HG02642 (cell line): ENCODE data around the gene SRXN1.
"Not testable (repeated sequence)": the region's sequence is repeated elsewhere in the genome, so short reads cannot be mapped to it uniquely, and the experiment has no call there.

ENCODE experiments used
- ATAC-seq: cut with Tn5 transposase; IDR thresholded peaks from one replicate; pipeline ENCODE4 v1.9.1; 2021; ENCODE audit warnings: mild to moderate bottlenecking; ENCODE audit not compliant: unreplicated experiment, poor library complexity

SRXN1 gene

DNA sequence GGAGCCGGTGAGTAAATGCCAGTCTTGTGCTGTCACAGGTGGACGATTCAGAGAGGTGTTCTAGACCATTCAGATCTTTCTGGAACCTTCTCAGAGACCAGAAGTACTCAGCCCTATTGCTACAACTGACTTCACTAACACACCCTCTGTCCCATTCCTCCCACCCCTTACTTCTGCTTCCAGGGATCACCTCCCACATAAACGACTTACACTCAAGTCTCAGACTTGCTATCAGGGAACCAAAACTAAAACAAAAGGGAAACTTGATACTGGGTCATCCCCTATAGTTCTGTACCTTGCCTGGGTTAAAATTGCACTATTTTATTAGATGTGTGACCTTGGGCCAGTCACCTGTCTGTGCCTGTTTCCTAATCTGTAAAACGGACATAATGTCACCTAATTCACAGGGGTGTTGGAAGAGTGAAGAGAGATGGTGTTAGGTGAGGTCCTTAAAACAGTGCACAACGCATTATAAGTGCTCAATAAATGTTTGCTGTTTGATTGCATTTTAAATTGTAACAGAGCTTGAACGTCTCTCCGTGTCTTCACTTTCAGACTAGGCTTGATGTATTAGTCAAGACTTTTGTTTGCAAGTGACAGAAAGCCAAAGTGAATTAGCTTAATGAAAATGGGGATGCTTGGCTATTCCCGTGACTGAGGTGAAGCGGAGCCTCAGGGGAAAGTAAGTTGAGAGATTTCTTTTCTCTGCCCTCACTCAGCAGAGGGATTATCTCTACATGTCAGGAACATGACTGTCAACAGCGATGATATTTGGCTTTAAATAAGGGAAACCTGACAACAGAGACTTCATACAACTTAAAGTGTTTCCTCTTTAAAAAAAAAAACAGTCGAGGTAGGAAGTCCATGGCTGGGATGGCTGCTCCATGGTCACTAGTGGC, 3.0 kb upstream of the SRXN1 start:
- ATAC-seq: no peak

DNA sequence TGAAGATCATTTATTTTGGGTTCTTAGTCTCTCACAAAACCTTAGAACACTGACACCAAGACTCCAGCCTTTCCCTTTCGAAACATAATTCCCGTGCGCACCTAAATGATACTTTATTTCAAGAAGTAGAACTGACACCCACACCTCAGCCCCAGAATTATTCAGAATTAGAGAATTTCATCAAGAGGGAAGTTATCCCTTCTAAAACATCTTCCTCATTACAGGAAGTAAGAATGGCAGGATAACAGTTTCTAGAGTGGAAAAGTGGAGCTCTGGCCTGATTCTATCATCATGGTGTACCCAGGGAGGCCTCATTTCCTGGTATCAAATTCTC, 1.4 kb upstream of the SRXN1 start:
- ATAC-seq: no peak

- ATAC-seq: no peak
Observed at GRCh38 chr20:653590-654416, 803 bp upstream of the SRXN1 start.

- no peak for ATAC-seq
Observed at GRCh38 chr20:652615-653109, 338 bp downstream of the SRXN1 start.

- no peak for ATAC-seq
Observed at GRCh38 chr20:651713-652614, 1.0 kb downstream of the SRXN1 start.

DNA sequence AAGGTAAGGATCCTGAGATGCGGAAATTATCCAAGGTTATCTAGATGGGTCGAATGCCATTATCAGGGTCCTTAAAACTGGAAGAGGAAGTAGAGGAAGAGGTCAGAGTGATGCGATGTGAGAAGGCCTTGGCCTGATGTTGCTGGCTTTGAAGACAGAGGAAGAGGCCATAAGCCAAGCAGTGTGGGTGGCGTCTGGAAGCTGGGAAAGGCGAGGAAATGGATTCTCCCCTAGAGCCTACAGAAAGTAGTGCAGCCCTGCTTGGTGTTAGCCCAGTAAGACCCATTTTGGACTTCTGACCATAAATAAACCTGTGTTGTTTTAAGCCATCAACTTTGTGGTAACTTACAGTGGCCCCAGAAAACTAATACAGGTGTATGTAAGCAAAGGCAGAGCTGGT, 2.0 kb downstream of the SRXN1 start:
- ATAC-seq: no peak

GRCh38 chr20:650281-650680, 2.7 kb downstream of the SRXN1 start:
- no peak for ATAC-seq

DNA sequence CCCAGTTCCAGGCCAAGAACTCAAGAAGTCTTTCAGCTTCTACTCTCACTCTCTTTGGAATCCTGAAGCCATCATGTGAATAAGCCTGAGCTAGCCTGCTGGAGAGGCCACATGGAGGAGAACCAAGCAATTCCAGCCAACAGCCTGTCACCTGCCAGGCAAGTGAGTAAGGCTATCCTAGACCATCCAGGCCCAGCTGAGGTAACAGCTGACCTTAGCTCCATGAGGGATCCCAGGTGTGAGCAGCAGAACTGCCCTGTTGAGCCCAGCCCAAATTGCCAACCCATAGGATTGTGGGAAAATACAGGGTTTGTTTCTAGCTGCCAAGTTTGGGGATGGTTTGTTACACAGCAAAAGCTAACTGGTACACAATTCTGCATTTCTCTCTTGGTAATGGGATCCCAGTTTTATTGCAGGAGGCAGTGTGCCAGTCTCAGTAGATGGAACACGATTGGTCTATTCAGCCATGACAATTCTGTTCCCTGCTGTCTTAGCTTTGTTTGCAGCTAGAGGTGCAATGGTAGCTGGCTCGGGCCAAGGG, 5.5 kb downstream of the SRXN1 start:
- no peak for ATAC-seq

DNA sequence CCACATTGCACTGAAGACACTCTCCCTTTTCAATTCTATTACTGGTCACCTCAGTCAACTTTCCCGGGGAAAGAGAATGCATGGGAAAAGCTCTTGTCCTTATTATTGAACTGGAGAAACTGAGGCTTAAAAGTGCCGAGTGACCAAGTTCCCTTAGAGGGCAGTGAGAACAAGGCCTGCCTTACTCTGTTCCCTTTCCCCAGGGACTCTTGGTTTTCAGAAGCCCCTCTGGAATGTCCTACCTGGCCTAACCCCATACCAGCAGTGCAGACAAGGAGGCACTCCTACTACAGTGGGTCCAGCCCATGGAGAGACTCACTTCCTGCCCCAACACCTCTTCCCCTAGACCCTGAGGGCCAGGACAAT, 6.1 kb downstream of the SRXN1 start:
- ATAC-seq: no peak

- ATAC-seq: no peak
Observed at GRCh38 chr20:646107-646867, 6.7 kb downstream of the SRXN1 start.

- ATAC-seq: peak; percentile 77
Observed at GRCh38 chr20:645318-646106, 7.5 kb downstream of the SRXN1 start.

DNA sequence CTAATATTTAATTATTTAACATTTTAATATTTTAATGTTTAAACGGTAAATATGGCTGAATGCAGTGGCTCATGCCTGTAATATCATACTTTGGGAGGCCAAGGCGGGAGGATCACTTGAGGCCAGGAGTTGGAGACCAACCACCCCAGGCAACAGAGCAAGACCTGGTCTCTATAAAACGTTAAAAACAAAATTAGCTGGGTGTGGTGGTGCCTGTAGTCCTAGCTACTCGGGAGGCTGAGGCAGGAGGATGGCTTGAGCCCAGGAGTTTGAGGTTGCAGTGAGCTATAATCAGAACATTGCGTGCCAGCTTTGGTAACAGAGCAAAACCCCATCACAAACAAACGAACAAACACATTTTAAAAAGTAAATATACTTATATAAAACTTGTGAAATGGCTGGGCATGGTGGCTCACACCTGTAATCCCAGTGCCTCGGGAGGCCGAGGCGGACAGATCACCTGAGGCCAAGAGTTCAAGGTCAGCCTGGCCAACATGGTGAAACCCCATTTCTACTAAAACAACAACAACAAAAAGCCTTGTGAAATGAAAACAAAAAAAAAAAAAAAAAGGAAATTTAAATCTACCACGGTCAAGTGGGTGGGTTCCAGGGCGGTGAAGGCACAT, 8.2 kb downstream of the SRXN1 start:
- ATAC-seq: no peak

- no peak for ATAC-seq
Observed at GRCh38 chr20:642398-643174, 10.4 kb downstream of the SRXN1 start.

- ATAC-seq: not testable (repeated sequence)
Observed at GRCh38 chr20:642013-642397, 11.0 kb downstream of the SRXN1 start.

- no peak for ATAC-seq
Observed at GRCh38 chr20:641516-641875, 11.5 kb downstream of the SRXN1 start.

DNA sequence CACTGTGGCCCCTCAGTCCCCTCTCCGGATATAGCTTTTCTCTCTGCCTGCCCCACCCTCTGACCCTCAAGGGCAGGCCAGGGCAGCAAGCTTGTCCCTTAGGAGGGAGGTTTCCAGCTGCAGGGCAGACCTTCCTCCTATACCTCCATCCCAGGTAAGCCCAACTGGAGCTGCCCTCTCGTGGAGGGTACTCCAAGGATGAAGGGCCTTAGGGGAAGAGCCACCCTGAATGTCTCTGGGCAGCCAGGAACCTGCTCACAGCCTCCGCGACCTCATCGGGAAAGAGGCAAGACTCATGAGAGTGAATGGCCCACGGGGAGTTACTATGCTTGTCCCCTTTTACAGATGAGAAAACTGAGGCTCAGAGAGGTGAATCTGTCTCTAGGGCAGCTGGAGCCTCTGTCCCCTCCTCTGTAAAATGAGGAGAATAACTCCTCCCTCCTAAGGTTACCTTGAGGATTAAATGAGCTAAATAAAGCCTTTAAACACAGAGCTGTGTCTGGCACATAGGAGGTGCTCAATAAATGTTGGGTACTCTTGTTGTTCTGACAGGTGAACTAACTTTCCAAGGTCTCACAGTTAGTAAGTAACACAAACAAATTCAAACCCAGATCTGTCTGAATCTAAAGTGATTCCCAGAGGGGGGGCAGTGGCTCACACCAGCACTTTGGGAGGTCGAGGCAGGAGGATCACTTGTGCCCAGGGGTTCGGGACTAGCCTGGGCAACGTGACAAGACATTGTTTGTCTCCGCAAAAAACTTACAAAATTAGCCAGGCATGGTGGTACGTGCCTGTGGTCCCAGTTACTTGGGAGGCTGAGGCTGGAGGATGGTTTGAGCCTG, 12.1 kb downstream of the SRXN1 start:
- no peak for ATAC-seq

- no peak for ATAC-seq
Observed at GRCh38 chr20:638579-638978, 14.4 kb downstream of the SRXN1 start.
